ENCODE data around the gene MEX3D. TPM values are rescaled to one million over a fixed set of nuclear protein-coding genes. Genes with fewer than 3 reads are reported as not detected.

The MEX3D gene
- total RNA-seq: 1 to 10 TPM; 5.0 to 5.5 TPM

- DNase-seq (peak; percentile 79), ATAC-seq (peak; percentile 91)
- H3K9me3 Mint-ChIP-seq: no peaks in the 10 kb centered on the region
- peak within 1 kb of the TSS; percentile 26 for H3K4me3 Mint-ChIP-seq
- intact Hi-C loops (cut with micrococcal nuclease): no loop called here
- CTCF ChIA-PET: interaction anchor here (0.6 kb wide), 1 partner anchor 842 kb away, joined by 4 read pairs; no protein-coding TSS in a partner anchor
- TF ChIP-seq, protein P1, sequence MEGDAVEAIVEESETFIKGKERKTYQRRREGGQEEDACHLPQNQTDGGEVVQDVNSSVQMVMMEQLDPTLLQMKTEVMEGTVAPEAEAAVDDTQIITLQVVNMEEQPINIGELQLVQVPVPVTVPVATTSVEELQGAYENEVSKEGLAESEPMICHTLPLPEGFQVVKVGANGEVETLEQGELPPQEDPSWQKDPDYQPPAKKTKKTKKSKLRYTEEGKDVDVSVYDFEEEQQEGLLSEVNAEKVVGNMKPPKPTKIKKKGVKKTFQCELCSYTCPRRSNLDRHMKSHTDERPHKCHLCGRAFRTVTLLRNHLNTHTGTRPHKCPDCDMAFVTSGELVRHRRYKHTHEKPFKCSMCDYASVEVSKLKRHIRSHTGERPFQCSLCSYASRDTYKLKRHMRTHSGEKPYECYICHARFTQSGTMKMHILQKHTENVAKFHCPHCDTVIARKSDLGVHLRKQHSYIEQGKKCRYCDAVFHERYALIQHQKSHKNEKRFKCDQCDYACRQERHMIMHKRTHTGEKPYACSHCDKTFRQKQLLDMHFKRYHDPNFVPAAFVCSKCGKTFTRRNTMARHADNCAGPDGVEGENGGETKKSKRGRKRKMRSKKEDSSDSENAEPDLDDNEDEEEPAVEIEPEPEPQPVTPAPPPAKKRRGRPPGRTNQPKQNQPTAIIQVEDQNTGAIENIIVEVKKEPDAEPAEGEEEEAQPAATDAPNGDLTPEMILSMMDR (IDR thresholded peaks at IDR 0.05): no peak
- H3K27ac Mint-ChIP-seq: no peak within 1 kb of the TSS
- no peaks in the 10 kb centered on the region for H3K36me3 Mint-ChIP-seq (ENCODE audit: low read depth)
- POLR2A ChIA-PET: interaction anchor here (1.0 to 1.2 kb wide), 2 partner anchors 24 to 83 kb away, joined by 3 read pairs; partner anchors contain the start of gene MBD3
- H3K4me1 Mint-ChIP-seq (ENCODE audit: low read depth): peaks cover 5% of the 10 kb centered on the region
- H3K27me3 Mint-ChIP-seq: peaks cover 3% of the 10 kb centered on the region
Observed at GRCh38 chr19:1568320-1569019, at the start of gene MEX3D. TSS of gene MEX3D (minus strand) at chr19:1568325. CDS start at chr19:1568058, 267 bp downstream.

DNA sequence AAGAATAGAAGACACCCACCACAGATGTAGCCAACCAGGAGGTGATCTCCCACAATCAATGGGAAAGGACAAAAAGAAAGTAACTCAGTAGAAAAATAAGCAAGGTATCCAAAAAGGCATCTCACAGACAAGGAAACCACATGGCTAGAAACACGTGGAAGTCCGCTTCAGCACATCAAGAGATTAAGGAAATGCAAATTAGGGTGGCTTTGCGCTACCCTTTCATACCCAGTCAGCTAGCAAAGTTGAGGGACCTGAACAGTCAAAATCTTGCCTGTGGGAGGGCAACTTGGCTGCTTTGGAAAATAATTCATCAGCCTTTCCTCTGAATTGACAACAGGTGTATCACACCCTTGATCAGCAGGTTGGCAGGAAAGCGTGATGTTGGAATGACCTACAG is 48.8 kb upstream of the MEX3D start:
- peaks cover 37% of the 10 kb centered on the region for H3K36me3 Mint-ChIP-seq (ENCODE audit: low read depth)
- ATAC-seq (peak; percentile 71), DNase-seq (peak; percentile 51)
- no peaks in the 10 kb centered on the region for H3K27me3 Mint-ChIP-seq
- peak overlapping the region; percentile 78 for H3K27ac Mint-ChIP-seq
- H3K4me1 Mint-ChIP-seq (ENCODE audit: low read depth): peaks cover 24% of the 10 kb centered on the region
- TF ChIP-seq, protein P1 (IDR thresholded peaks at IDR 0.05): no peak
- no peaks in the 10 kb centered on the region for H3K9me3 Mint-ChIP-seq
- POLR2A ChIA-PET: interaction anchor here (0.6 to 2.1 kb wide), 3 partner anchors 11 to 36 kb away, joined by 3 to 11 read pairs (median 3); partner anchors contain the start of genes TCF3 and UQCR11
- CTCF ChIA-PET: interaction anchor here (1.2 to 1.7 kb wide), 2 partner anchors 56 to 71 kb away, joined by 4 to 11 read pairs; no protein-coding TSS in a partner anchor
- no peak overlapping the region for H3K4me3 Mint-ChIP-seq
- intact Hi-C loops (cut with micrococcal nuclease): no loop called here

DNA sequence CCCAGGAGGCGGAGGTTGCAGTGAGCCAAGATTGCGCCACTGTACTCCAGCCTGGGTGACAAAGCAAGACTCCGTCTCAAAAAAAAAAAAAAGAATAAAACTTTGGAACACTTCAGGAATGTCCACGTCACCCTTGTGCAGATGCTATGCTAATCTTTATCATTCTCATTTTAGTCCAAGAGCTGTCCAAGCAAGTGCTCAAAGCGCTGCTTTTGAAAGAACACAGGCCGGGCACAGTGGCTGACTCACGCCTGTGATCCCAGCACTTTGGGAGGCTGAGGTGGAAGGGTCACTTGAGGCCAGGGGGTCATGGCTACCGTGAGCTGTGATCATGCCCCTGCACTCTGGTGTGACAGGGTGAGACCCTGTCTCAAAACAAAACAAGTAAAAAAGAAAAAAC is 48.3 kb upstream of the MEX3D start:
- DNase-seq (no peak), ATAC-seq (no peak)
- TF ChIP-seq, protein P1 (IDR thresholded peaks at IDR 0.05): no peak
- POLR2A ChIA-PET: interaction anchor here (0.6 to 2.1 kb wide), 2 partner anchors 11 to 35 kb away, joined by 3 to 11 read pairs; partner anchors contain the start of gene UQCR11
- CTCF ChIA-PET: interaction anchor here (1.2 to 1.7 kb wide), 2 partner anchors 56 to 70 kb away, joined by 4 to 11 read pairs; no protein-coding TSS in a partner anchor
- intact Hi-C loops (cut with micrococcal nuclease): no loop called here
- Mint-ChIP-seq H3K9me3 (no peaks in the 10 kb centered on the region), H3K27me3 (no peaks in the 10 kb centered on the region), H3K27ac (peak overlapping the region; percentile 78), H3K4me1 (ENCODE audit: low read depth) (peaks cover 25% of the 10 kb centered on the region), H3K36me3 (ENCODE audit: low read depth) (peaks cover 40% of the 10 kb centered on the region), H3K4me3 (no peak overlapping the region)

GRCh38 chr19:1615156-1615765 is 47.1 kb upstream of the MEX3D start:
- intact Hi-C loops (cut with micrococcal nuclease): no loop called here
- TF ChIP-seq, protein P1 (IDR thresholded peaks at IDR 0.05): no peak
- ChIA-PET POLR2A (interaction anchor here (1.3 kb wide), 1 partner anchor 33 kb away, joined by 4 read pairs; no protein-coding TSS in a partner anchor), CTCF (no interaction called here)
- H3K4me3 Mint-ChIP-seq: no peak overlapping the region
- H3K36me3 Mint-ChIP-seq (ENCODE audit: low read depth): peaks cover 45% of the 10 kb centered on the region
- H3K27me3 Mint-ChIP-seq: no peaks in the 10 kb centered on the region
- DNase-seq (no peak), ATAC-seq (no peak)
- no peaks in the 10 kb centered on the region for H3K9me3 Mint-ChIP-seq
- peaks cover 35% of the 10 kb centered on the region for H3K4me1 Mint-ChIP-seq (ENCODE audit: low read depth)
- no peak overlapping the region for H3K27ac Mint-ChIP-seq
